GM21723 (cell line): ENCODE data around the gene OR52E6.

Source experiments
- ATAC-seq: cut with Tn5 transposase; IDR thresholded peaks from one replicate; pipeline ENCODE4 v1.9.1; 2021; ENCODE audit warnings: mild to moderate bottlenecking, moderate library complexity; ENCODE audit not compliant: unreplicated experiment

Gene OR52E6

DNA sequence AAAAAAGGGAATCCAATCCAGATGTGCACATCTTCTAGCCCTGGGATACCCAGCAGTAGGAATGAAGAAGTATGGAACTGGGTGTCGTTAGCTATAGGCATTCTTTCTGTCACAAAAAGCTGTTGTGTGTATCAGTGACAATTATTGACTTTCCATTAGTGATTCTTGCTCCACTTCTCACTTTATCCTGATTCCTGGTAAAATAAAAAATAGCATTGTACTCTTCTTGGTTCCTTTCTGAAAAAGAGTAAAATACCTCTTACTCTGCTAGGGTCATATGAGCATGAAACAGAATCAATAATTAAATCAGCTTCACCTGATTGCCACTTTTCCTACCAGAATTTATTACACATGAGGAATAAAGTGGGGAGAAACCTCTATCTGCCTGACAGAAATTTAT, at the start of gene OR52E6:
Gene OR52E6 (minus strand): TSS at position 101 of the 400 bp plus-strand sequence. CDS start 0 bp downstream, at position 101.
- ATAC-seq: no peak

DNA sequence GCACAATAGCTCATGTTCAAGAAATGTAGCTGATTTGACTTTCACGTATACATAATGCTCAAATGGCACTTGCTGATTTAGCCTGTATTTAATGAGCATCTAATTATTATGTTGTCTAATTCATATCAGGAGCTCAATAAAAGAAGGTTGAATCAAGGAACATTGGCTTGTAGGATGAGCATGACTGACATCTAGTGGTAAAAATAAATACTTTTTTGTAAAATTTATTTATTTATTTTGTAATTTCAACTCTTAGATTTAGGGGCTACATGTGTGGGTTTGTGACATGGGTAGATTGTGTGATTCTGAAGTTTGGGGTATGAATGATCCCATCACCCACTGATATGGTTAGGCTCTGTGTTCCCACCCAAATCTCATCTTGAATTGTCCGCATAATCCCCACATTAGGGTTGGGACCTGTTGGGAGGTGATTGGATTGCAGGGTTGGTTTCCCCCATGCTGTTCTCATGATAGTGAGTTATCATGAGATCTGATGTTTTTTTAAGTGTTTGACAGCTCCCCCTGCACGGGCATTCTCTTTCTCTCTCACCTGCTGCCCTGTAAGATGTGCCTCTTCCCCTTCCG, 49.6 kb upstream of the OR52E6 start:
- ATAC-seq: no peak

DNA sequence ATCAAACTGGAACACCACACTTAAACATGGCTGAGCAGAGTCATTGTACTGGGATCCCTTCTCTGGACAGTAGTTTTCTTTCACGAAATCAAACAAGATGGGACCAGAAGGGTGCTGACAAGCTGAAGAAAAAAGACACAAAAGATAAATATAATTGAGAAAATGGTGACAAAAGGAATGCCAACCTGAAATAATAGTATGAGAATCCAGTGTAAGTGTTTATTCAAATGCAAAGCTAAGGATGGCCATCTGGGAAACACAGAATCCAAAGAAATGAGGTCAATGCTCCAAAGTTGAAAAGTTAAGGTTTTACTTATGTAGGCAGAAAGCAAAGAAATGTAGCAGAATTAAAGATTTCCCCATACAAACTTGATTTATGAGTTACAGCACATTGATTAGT, 46.0 kb upstream of the OR52E6 start:
- no peak for ATAC-seq

DNA sequence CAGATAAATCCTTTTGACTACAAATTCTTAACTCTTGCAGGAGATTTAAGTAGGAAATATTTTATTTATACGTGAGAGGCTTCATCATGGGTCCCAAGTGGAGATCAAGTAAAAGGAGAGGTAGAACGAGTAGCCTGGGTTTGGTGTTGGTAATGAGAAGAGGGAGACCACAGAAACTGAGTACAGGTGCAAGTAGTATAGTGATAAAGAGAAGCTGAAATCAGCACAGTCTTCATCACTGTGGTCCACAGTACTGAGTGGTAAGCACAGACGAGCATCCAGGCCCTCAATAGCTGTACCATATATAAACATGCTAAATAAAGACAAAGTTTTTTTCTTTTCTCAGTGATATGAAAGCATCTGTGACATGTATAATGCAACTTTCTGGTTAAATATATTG, 45.5 kb upstream of the OR52E6 start:
- ATAC-seq: no peak

DNA sequence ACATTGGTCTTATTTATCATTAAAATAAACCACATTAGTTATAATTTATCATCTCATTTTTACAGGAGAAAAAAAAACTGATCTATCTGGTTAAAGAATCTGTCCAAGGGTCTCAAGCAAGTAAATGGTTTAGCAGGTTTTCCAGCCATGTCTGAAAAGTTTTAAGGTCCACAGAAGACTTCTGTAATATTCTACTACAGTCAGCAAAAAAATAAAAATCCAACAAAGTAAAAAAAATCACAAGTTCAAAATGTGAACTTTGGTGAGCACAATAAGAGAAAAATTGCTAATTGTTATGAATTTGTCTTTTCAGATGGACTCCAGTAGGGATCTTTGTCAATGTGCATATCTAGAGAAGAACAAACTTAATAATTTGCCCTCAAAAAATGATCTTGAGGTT, 40.1 kb upstream of the OR52E6 start:
- no peak for ATAC-seq

DNA sequence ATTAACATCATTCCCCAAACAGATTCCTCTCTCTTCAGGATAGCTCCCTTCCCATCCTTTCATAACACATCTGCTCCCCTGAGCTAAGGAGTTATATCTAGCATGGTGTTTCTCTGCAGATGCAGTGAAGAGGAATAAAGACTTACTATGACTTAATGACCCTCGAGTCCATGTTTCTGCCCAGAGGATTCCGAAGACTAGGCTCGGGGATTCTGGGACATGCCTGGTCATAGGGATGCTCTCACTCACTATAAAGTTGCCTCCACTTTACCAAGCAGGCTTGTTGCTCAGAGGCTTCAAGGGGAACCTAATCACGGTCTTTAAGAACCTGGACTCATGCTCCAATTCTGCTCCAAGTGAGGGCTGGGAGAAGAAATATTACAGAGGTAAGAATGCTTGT, 38.6 kb upstream of the OR52E6 start, which contains the start of gene OR52E4:
Gene OR52E4 (plus strand): TSS at position 301 of the 400 bp plus-strand sequence. CDS start 3,664 bp downstream, outside the sequence.
- no peak for ATAC-seq

DNA sequence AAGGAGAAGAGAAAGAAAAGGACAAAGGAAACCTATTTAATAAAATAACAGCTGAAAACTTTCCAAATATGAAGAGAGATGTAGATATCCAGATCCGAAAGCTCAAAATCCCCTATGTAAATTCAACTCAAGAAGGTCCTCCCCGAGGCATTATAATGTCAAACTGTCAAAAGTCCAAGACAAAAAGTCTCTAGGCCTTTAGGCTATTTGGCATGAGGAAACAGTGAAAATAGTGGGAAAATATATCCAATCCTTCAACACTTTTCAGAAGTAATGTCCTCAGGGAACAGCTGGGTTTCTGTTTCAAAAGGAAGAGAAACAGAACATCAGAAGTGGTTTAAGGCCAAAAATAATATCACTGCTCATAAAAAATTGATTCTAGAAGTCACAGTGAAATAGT, 36.9 kb upstream of the OR52E6 start:
- no peak for ATAC-seq

DNA sequence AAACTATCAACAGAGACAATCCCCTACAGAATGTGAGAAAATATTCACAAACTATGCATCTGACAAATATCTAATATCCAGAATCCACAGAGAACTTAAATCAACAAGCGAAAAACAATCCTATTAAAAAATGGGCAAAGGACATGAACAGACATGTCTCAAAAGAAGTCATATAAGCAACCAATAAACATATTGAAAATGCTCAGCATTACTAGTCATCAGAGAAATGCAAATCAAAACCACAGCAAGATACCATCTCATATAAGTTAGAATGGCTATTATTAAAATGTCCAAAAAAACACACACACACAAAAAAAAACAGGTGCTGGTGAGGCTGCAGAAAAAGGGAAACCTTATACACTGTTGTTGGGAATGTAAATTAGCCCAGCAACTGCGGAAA, 24.1 kb upstream of the OR52E6 start:
- no peak for ATAC-seq

DNA sequence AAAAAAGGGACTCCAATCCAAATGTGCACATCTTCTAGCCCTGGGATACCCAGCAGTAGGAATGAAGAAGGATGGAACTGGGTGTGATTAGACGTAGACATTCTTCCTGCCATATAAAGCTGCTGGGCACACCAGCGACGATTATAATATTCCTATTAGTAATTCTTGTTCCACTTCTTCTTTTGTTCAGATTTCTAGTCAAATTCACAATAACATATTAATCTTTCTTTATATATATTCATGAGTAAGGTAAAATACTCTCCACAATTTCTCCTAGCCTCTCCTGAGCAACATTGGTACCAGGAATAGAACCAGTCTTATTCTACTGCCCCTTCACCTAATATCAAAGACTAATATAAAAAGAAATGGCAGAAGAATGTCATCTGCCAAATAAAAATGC, 15.9 kb upstream of the OR52E6 start, which contains the start of gene OR52E8:
Gene OR52E8 (minus strand): TSS at position 101 of the 400 bp plus-strand sequence. CDS start 0 bp downstream, at position 101.
- no peak for ATAC-seq

DNA sequence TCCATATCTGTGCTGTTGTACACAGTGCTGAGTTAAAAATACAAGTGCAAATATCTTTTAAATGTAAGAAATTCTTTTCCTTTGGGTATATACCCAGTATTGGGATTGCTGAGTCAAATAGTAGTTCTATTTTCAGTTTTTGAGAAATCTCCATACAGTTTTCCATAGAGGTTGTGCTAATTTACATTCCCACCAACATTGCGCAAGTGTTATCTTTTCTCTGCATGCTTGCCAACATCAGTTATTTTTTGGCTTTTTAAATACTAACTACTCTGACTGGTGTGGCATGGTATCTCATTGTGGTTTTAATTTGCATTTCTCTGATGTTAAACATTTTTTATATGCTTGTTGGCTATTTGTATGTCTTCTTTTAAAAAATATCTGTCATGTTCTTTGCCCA, 9.3 kb upstream of the OR52E6 start:
- no peak for ATAC-seq

DNA sequence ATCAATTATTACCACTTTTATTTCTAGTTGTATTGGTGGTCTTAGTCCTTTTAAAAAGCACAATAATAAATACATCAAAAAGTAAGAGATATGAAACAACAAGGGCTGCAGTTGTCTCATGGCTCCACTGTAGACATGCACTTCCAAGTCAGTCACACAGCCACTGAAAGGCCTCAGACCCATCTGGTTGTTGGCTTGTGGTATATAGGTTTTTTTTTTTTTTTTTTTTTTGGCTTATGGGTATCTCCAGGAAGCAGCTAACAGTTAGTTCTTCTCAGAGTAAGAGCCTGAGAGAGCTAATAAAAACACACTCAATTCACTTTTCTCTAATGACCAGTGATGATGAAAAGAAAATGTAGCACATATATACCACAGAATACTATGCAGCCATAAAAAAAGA, 6.0 kb upstream of the OR52E6 start:
- ATAC-seq: no peak

DNA sequence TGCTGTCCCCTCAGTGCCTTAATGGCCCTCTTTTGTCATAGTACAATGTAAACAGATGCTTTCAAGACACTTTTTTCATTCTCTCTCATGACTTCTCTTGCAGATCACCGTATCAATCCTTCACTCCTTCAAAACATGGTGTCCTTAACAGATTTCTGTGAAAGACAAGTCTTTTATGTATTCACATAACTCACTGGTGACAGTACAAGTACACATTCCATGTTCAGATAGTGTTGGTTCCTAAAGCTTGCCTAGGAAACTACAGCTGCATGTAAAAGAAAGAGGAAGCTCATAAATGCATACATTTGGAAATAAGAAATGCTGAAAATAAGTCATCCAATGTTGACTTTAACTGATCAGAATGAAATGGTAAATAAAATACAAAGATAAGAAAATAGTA, 5.0 kb upstream of the OR52E6 start:
- ATAC-seq: no peak

DNA sequence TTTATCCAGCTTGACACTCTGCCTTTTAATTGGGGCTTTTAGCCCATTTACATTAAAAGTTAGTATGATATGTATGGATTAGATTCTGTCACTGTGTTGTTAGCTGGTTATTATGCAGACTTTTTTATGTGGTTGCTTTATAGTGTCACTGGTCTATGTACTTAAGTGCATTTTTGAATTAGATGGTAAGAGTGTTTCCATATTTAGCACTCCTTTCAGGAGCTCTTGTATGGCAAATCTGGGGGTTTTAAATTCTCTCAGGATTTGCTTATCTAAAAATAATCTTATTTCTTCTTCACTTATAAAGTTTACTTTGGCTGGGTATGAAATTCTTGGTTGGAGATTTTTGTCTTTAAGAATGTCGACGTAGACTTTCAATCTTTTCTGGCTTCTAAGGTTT, 4.0 kb downstream of the OR52E6 start:
- no peak for ATAC-seq

DNA sequence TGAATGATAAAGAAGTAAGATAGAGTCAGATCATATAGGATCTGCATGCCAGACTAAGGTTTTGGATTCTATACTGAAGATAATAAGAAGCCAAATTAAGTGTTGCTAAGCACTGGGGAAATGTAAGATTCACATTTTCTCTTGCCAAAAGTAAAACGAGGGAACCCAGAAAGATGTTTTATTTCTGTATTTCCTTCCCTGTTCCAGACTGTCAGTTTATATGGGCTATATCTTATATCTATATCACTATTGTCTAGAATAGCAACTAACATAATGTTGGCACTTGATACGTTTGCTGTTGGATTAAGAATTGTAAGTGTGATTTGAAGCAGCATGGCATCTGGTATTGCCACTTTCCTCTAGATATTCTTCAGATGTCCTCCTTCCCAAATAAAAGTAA, 8.3 kb downstream of the OR52E6 start:
- ATAC-seq: no peak

DNA sequence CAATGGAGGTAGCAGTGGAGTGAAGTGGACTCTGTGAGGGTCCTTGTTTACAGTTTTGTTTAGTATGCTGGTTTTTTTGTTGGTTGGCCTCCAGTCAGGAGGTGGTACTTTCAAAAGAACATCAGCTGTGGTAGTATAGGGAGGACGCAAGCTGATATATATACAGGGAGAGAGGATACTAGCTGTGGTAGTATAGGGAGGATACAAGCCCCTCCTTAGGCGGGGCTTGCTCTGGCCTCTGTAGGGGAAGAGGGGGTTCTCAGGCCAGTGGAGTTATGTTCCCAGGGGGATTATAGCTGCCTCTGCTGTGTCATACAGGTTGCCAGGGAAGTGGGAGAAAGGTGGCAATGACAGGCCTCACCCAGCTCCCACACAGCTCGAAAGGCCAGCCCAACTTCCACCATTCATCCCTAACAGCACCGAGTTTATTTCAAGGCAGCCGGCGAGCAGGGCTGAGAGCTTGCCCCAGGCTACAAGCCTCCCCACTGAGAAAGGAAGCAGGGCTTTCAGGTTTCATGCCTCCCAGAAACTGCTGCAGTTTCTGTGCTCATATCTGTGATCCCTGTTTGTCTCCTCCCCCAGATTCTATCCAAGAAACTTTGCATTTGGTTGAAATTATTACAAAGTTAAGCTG, 10.4 kb downstream of the OR52E6 start:
- ATAC-seq: no peak

DNA sequence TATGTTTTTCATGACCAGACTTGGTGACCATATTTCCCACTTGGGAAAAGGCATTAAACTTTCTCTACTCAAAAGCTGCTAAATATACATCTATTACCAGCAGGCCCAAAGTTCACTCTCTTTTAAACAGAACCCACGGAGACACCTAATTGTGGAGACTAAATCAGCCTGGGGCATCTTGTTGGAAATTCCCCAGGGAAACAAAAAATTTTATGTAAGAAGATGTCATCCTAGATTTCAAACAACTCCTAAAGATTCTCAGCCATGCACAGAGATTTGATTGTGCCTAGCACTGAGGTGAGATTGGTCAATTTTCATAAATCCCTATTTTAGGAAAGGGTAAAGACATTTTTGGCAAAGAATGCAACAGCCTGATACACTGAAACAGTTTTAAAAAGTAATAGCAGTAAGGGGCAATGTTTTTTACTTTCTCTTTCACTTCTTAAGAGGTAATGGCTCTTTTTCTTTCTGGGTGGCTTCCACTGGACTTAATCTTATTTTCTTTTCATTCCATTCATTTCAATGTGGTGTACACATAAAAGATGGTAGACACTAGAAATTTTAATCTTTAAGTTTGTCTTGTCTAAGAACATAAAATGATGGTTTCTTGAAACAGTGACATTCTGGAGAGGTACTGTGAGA, 23.3 kb downstream of the OR52E6 start:
- peak; percentile 64 for ATAC-seq

DNA sequence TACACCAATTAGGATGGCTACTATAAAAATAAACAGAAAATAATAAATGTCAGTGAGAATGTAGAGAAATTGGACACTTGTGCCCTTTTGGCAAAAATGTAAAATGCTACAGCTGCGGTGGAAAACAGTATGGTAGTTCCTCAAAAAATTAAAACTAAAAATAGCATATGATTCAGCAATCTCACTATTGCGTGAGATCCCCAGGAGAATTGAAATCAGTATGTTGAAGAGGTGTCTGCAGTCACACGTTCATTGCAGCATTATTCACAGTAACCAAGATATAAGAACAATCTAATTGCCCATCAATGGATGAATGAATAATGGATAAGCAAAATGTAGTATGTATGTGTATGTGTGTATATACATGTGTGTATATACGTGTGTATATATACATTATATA, 26.2 kb downstream of the OR52E6 start:
- no peak for ATAC-seq

DNA sequence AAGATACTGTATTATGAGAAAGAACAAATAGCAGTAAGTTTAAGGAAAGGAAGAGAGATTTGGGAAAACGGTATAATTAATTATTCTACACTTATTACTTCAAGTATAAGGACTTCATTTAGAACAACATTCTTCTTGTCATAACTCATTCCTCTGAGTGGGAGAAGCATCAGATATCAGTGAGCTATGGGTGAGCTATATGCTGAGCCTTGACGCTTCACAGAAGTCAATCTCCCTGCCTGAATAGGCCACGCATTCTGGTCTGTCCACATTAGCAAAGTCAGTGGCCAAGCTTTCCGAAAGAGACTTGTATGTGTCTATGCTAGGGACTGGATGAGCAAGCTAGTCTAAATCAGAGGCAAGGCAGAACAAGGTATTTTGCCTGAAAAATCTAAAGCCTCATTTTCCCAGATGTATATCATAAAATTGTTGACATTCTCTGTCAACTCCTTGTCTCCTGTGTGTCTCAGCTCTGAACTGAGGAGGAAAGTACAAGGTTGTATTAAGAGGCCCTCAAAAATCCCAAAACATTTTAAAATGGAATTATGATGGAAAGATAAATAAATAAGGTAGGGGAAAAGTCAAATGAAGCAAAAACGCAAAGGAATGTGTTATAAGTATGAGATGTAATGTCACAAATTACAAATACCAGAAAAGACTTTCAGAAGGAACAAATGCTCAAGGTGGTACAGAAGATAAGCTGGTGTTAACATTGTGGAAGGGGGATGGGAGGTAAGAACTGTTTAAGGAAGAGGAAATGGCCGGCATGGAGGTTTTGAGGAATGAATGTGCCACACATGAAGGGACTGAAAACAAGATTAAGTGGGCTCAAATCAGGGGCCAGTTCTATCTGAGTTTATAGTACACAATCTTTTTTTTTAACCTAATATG, 31.5 kb downstream of the OR52E6 start:
- no peak for ATAC-seq

DNA sequence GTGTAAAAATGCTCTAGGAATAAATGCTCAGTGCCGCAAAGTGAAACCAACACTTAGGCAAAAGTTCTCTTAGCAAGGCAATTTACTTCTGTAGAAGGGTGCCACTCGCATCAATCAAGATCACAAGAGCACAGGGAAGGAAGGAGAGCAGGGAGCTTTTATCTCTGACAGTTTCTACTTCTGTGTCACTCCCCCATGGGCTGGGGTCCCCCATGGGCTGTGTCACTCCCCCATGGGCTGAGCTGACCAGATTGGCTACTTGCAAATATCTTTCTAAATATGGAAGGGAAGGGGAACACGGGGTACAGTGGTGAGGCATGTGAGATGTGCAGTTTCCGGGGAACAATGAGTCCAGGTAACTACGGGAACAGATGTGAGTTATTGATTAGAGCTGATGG, 32.6 kb downstream of the OR52E6 start:
- ATAC-seq: peak; percentile 37

DNA sequence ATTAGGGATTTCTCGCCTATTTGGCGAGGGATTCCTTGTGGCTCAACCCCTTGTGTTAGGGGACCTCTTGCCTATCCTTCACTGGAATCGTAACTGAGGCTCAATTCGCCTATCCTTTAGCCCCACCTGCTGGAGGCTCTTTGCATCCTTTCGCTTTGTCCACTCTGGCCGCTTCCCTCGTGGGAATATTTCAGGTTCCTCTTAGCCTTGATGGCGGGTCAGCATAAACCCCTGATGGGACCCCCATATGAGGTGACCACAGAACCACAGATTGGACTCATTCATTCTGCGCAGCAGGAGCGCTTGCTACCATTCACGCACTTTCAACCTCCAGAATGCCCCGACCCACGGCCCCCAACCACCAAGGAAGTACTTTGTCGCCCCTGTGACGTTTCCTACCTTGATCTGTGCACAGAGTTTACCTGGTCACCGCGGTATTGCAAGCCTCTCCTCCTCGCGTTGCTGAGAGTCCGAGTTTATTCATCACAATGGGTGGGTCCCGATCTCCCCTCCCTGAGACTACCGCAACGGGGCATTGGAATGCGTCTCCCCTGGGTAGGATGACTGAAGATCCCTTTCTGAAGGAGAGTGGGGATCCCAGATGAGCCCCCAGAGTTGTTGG, 33.1 kb downstream of the OR52E6 start, which contains the start of gene OR52N2:
Gene OR52N2 (plus strand): TSS at position 425 of the 622 bp plus-strand sequence. CDS start 11,412 bp downstream, outside the sequence.
- peak; percentile 94 for ATAC-seq

DNA sequence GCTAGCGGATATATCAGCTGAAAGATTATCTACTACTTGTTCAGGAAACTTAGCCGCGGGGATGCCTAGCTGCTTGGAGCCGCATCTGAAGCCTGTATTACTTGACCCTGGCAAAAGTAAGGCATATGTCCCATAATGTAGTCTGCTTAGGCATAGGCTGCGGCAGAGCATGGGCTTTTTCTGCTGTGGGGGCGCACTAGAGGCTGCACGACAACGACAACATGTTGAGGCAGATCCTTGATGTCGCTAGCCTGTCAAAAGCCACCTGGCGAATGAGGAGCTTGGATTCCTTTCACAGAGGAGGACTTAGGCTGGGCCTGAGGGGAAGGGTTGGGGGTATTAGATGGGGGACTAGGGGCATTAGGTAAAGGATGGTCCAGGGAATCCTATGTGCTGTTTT, 34.1 kb downstream of the OR52E6 start:
- ATAC-seq: no peak
